ENCODE results near the gene HNF1A.

The HNF1A gene

DNA sequence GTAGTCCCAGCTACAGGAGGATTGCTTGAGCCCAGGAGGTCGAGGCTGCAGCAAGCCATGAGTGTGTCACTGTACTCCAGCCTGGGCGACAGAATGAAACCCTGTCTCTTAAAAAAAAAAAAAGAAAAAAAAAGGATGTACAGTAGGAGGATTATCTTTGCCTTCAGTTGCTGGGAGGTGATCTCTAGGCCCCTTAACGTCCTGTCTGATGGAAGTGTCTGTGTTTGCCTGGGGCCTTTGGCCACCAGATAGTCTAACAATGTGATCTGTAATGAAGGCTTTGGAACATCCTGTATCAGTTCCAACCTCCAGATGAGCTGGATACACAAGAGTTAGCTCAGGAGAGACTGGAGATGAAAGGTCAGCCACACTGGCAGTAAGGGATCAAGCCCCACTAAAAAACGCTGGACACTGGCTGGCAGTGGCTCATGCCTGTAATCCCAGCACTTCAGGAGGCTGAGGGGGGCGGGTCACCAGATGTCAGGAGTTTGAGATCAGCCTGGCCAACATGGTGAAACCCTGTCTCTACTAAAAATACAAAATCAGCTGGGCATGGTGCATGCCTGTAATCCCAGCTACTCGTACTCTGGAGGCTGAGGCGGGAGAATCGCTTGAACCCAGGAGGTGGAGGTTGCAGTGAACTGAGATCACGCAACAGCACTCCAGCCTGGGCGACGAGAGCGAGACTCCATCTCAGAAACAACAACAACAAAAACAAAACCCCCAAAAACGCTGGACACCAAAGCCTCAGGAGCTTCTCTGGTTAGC lies 19.0 kb upstream of the HNF1A start:
- no peak for DNase-seq (ENCODE audit: low spot score)

DNA sequence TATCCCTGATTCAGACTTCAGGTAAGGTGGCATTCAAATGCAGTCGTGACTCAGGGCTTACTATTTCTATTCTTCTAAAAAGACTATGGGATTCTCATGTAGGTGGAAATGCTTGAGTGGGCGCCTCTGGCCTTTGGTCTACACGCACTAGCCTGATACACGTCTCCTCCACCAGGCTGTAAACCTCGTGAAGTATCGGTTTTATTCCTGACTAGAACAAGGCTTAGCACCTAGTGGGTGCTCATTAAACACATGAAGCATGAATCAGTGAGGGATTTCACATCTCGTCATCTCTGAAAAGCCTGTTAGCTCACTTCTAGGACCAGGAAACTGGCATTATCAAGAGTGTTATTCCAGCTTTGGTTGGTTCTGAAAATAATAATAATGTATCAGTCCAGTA lies 17.7 kb upstream of the HNF1A start:
- no peak for DNase-seq (ENCODE audit: low spot score)

DNA sequence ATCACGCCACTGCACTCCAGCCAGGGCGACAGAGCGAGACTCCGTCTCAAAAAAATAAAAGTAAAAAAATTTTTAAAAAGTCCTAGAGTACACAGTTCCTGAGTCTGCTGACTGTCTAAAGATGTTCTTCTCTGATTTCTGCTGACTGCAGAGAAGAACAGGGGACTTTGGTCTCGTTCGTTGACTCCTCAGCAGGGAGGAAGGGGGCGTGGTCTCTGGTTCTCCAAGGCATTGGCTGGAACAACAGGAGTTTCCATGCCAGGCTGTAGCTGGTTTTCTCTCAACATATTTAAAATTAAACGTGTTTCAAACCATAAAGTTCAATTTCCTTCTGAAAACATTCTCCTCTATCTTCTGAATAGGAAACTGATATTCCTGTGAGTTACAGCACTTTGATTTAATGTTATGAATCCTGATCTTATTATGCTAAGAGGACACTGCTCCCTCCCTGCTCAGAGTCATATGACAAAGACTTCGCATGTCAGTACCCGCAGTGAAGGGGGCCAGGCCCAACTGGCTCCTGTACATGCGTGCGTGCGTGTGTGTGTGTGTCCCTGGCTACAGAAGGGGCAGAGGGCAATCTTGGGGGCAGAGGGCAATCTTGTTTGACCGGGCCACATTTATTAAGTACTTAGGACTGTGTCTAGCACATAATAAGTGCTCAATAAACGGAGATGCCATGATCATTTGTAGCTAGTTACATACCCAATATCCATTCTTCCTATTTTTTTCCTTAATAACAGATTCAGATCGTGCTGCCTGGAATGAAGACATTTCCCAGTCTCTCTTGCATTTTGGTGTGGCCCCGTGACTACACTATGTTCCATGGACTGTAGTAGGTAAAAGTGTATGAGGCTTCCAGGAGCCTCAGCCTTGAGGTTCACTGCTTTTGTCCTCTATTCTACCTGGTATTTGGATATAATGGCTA lies 16.5 kb upstream of the HNF1A start:
- DNase-seq (ENCODE audit: low spot score): no peak

DNA sequence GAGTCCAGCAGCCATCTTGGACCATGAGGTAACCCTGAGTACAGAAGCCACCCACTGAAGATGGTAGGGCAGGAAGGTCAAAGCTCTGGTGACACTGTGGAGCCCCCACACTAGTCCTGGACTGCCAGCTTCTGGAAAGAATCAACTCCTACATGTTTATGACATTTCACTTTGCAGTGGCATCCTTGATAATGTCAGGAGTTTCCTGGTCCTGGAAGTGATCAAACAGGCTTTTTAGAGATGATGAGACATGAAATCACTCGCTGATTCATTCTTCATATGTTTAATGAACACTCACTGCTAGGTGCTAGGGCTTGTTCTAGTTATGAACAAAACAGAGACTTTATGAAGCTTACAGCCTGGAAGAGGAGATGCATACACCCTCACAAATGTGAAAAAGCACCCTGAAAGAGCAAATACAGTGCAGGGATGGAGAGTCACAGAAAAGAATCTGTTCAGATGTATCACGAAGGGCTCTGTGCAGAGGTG lies 15.8 kb upstream of the HNF1A start:
- no peak for DNase-seq (ENCODE audit: low spot score)

DNA sequence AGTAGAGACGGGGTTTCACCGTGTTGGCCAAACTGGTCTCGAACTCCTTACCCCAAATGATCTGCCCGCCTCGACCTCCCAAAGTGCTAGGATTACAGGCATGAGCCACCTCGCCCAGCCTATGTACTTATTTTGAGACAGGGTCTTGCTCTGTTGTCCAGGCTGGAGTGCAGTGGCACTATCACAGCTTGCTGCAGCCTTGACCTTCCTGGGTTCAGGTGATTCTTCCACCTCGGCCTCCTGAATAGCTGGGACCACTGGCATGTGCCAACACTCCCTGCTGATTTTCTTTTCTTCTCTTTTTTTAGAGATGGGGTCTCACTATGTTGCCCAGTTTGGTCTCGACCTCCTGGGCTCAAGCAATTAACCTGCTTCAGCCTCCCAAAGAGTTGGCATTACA lies 14.0 kb upstream of the HNF1A start:
- DNase-seq (ENCODE audit: low spot score): no peak

DNA sequence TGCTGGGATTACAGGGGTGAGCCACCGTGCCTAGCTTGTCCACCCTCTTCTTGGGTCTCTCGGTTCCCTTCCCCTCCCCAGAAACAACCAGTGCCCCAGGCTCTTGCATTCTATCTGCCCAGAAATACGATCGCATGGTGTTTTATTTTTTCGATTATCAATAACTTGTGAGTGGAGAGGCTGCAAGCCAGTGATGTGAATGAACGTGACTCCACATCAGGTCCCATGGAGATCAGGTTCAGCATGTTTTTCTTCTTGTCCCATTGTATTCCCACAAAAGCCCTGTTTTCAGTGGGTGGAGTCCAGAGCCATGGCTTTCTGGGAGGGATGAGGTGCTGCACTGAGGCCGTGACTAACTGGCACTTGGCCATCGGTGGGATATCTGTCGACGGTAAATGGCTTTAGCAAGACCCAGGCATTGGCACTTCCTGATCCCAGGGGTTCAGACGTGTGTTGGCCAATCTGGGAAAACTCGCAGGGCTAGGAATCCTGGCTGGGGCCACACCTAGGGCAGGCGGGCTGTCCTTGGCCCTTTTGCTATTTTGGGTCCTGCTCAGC lies 12.7 kb upstream of the HNF1A start:
- DNase-seq (ENCODE audit: low spot score): no peak

DNA sequence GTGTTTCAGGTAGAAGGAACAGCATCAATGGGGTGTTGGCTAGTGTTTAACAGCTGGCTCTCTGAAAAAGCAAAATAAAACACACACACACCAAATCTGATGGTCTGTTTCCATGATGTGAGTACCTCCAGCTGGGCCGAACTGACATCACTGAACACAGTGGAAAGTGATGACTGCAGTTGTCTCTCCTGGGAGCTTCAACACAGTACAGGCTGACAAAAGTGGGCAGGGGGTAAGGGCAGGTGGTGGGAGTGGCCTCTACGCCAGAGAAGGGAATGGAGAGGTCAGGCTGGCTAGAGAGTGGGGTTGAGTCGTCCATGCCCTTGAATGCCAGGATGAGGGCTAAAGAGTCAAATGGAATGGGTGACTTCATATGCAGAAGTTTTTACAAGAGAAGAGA lies 8.0 kb upstream of the HNF1A start:
- no peak for DNase-seq (ENCODE audit: low spot score)

DNA sequence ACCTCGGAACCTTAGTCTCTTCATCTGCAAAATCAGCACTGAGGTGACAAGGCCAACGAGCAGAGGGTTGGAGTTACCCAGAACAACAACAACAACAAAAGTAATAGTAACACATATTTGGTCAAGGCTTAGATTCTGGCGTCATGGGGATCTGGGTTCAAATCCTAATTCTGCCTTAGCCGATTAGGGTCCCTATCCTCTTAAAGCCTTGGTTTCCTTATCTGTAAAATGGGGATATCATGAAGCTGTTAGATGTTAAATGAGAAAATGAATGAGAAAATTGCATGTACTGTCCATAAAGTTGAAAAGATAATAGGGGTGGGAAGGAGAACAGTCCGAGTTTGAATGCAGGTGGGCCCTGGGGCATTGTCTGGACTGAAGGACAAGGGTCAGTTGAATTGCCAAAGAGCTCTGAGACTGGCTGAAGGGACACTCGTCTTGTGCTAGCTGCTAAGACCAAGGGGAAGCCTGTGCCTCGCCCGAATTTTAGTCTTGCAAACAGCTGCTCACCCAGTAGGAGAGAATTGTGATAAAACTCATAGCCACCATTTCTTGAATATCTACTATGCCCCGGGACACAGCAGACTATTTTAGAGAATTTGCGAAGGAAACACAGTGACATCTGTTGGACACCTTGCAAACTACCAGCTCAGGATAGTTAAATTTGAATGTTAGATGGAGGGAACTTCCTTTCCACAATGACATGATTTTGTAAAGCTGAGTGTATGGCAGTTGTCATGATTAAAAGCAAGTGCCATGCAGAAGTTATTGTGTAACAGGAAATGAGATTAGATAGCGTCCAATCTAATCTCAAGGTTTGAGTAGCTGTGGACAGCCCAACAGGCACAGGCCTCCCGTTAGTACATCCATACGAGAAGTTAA lies 6.8 kb upstream of the HNF1A start:
- peak; percentile 87 for DNase-seq (ENCODE audit: low spot score)

DNA sequence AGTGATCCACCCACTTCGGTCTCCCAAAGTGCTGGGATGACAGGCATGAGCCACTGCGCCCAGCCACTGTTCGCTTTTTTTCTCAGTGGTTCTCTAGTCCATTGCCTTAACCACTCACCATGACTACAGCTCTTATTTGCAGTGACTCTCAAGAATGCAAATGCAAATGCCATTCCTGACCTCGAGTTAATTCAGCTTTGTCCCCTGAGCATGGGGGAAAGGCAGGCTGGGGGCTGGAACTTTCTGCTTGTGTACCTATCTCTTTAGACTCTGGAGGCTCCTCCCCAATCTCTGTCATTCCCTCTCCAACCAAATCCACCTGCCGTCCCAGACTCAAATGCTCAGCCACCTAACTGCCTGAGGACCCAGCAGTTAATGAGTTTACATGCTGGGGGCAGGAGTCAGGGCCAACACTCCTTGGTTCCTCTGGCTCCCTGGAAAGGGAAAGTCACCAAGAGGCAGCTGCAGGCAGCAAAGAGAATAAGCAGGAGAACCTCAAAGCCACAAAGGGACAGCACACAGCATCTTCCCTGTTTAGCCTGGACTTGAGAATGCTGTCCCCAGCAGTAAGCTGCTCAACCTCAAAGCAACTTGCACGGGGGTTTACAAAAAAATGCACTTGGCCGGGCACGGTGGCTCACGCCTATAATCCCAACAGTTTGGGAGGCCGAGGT lies 5.3 kb upstream of the HNF1A start:
- no peak for DNase-seq (ENCODE audit: low spot score)

DNA sequence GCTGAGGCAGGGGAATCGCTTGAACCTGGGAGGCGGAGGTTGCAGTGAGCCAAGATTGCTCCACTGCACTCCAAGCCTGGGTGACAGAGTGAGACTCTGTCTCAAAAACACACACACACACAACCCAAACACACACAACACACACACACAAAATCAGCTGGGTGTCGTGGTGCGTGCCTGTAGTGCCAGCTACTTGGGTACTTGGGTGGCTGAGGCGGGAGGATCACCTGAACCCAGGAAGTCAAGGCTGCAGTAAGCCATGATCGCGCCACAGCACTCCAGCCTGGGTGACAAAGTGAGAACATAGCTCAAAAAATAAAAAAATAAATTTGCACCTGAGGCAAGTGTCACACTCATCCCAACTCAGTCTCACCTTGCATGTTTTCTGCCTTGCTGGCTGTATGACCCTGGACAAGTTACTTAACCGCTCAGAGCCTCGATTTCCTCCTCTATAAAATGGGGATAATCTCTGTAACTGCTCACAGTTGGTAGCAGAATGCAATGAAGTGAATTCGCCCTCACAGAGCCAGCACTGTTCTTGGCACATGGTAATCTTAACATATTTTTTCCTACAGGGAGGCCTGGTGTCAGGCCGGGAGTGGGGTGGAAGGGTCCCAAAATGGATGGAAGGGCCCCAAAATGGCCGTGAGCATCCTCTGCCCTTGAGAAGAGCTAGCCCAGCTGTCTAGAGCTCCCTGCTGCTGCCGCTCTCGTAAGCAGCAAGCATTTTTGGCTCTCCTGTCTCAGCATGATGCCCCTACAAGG lies 630 bp upstream of the HNF1A start:
- DNase-seq (ENCODE audit: low spot score): no peak

DNA sequence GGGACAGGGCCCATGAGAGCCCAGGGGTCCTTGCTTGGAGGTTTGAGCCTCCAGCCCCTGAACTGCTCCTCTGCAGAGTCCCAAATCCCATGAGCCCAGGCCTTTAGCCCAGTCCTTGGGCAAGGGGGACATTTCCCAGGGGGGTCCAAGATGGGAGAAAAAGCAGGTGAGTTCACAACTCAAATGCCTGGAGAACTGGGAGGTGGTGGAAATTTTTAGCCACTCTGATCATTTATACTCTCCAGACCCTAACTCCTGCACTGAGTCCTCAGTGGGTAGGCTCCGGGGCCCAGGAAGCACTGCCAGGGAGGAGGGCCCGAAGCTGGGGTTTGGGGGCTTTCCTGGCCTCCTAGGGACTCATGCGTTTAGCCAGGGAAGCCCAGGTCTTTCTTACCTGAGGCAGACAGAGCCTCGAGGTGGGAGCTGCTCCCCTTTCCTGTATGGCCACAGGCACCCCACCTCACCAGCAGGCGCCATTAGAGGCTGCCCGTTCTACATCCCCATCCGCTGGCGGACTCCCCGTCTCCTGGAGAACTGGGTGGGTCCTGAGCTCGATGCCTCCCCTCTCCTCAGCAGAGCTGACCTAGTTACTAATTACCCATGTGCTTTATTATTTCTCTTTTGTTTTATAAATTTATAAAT lies 998 bp downstream of the HNF1A start:
- DNase-seq (ENCODE audit: low spot score): no peak

DNA sequence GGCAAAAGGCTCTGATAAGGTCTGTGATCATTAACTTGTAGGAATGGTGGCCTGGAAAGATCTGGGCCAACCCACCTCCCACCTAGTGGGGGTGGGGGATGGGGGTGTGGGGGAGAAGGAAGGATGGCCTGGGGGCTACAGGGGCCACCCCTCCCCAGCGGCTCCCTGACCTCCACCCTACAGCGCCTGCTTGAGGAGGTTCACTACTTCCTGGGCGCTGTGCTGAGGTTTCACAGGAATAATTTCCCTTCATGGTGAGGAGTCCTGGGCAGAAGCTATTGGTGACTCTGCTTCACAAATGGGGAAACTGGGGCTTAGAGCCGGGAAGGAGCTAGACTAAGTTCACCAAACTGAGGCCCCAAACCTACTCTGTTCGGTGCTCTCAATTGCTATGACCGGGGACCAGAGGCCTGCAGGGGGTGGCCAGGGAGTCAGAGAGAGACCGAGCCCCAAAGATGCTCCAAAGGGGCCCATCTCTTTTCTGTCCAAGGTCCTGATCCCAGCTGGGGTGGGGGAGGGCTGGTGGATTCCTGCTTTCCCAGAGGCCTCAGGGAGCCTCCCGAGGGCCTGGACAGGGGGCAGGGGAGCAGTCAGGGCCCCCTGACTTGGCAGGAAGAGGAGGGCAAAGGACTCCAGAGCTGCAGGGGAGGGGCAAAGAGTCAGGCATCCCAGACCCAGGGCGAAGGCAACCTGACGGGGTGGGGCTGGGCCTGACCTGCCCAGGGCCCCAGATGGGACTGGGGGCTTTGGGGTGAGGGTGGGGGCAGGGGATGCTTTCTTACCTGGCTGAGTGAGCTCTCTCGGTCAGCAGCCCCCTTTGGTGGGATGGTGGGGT lies 1.7 kb downstream of the HNF1A start:
- no peak for DNase-seq (ENCODE audit: low spot score)

DNA sequence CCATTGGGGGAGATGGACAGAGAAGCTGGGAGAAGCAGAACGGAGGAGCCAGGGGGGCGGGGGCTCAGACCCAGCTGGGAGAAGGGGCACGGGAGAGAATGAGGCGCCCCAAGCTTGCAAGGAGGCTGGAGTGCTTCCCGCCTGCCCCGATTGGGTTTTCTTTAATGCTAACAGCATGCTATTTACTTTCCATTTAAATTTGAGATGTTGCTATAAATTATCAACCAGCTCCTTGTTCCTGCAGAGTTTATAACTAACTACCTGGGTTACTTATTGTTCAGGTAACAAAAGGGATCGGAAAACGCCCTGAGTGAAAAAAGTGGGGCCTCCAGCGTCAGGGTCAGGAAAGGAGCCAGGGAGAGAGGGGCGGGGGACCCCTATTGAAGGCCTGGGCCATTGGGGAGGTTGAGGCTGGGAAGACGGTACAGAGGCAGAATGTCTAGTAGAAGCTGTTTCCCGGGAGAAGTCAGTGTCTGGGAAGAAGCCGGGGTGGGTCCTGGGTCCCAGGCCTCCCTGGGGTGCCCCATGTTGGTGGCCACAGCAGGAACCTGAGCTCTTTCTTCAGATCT lies 2.5 kb downstream of the HNF1A start:
- no peak for DNase-seq (ENCODE audit: low spot score)

DNA sequence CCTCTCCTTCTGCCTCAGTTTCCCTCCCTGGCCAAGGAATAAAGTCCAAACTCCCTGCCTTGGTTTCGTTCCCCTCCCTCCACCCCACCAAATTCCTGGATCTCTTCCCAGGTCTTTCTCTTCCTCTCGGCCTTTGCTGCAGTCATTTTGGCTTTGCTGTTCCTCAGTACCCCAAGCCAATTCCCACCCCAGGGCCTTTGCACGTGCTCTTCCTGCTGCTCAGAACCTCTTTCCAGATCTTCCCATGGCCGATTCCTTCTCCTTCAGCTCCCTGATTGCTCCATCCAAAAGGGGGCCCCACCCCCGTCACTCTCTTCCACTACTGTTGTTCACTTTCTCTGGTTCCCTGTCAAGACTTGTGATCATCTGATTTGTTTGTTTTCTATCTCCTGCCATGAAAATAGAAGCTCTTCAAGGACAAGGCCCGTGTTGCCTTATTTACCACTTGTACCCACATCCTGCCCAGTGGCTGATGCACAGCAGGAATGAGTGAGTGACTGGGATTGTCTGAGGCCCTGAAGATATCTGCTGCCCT lies 3.1 kb downstream of the HNF1A start:
- DNase-seq (ENCODE audit: low spot score): no peak

DNA sequence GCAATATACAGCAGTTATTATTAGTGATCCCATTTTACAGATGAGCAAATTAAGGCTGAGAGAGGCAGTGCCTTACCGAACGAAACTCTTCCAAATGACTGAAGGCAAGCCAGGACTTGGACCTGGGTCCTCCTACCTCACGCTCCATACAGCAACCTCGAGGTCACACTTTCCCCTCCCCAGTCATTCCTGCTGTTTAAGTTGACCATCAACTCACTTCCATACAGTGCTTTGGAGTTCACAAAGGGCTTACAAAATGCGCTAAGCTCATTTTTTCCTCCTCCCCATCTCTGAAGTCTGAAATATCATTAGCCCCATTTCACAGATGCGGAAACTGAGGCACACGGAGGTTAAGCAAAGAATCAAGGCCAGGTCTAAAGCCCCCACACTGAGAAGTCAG lies 4.3 kb downstream of the HNF1A start:
- no peak for DNase-seq (ENCODE audit: low spot score)

DNA sequence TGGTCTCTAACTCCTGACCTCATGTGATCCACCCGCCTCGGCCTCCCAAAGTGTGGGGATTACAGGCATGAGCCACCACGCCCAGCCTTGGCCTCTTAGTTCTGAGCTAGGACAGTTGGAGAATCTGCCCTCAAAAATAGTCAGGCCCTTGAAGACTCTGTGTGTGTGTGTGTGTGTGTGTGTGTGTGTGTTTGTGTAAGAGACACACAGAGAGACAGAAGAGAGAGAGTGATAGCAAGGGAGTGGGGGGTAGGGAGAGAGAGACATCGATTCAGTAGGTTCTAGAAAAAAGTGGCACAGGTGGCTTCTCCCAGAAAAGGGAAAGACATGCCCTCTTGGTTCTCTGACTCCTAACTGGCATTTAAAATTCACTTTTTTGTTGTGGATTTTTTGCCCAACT lies 5.4 kb downstream of the HNF1A start:
- no peak for DNase-seq (ENCODE audit: low spot score)

DNA sequence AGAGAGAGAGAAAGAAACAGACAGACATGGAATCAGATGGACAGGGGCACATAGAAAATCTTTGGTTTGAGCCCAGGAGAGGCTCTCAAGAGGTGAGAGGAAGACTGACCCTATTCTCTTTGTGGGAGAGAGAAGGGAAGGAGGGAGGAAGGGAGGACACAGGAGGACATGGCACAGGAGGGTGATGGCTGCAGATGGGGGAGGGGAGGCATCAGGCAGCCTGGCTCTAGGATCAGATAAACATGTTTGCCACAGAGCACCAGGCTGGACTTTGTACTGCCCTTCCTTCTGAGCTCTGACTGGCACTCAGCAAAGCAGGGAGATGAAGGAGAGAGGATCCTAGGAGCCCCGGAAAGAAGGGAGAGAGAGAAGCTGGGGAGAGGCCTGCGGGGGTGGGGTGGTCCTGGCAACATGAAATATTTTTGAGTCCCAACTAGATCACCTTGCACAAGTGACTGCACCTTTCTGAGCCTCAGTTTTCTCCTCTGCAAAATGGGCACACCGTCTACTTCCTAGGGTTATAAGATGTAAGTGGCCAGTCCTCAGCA lies 6.1 kb downstream of the HNF1A start:
- DNase-seq (ENCODE audit: low spot score): no peak

DNA sequence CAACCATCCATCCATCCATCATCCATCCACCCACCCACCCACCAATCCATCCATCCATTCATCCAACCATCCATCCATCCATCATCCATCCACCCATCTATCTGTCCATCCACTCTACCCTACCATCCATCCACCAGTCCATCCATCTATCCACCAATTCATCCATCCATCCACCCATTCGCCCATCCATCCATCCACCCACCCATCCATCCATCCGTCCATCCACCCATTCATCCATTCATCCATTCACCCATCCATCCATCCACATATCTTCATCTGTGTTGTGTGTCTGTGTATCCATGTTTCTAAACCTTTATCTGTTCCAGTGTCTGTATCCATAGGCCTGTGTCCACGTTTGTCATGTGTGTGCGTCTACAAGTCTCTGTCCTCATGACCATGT lies 9.9 kb downstream of the HNF1A start:
- no peak for DNase-seq (ENCODE audit: low spot score)
